GM18520 (cell line): ENCODE measurements around the gene GAB4.
"Not testable (repeated sequence)": the region's sequence is repeated elsewhere in the genome, so short reads cannot be mapped to it uniquely, and the experiment has no call there.

Experiments
- ATAC-seq: cut with Tn5 transposase; IDR thresholded peaks from one replicate; pipeline ENCODE4 v1.9.1; 2021; ENCODE audit not compliant: unreplicated experiment

GAB4 gene

GRCh38 chr22:16959345-16959930 is 48.6 kb downstream of the GAB4 start:
- no peak for ATAC-seq

GRCh38 chr22:16958475-16958874 is 49.5 kb downstream of the GAB4 start:
- no peak for ATAC-seq

GRCh38 chr22:16957781-16958180 is 50.2 kb downstream of the GAB4 start:
- ATAC-seq: no peak

- no peak for ATAC-seq
These were observed 51.7 kb downstream of the GAB4 start for GRCh38 chr22:16956290-16956689.

- no peak for ATAC-seq
These were observed 52.3 kb downstream of the GAB4 start for GRCh38 chr22:16955678-16956210.

- no peak for ATAC-seq
These were observed 52.9 kb downstream of the GAB4 start for GRCh38 chr22:16955081-16955480.

GRCh38 chr22:16954060-16954403 is 54.0 kb downstream of the GAB4 start:
- ATAC-seq: no peak

GRCh38 chr22:16953206-16954059 is 54.6 kb downstream of the GAB4 start:
- ATAC-seq: no peak

- ATAC-seq: peak; percentile 58
These were observed 58.5 kb downstream of the GAB4 start for GRCh38 chr22:16949561-16949960.

- no peak for ATAC-seq
These were observed 70.2 kb downstream of the GAB4 start for GRCh38 chr22:16937811-16938210.

GRCh38 chr22:16937209-16937608 is 70.8 kb downstream of the GAB4 start:
- not testable (repeated sequence) for ATAC-seq

- ATAC-seq: no peak
These were observed 71.4 kb downstream of the GAB4 start for GRCh38 chr22:16936625-16937024.

GRCh38 chr22:16935209-16935608 is 72.8 kb downstream of the GAB4 start:
- no peak for ATAC-seq

GRCh38 chr22:16933291-16934282 is 74.4 kb downstream of the GAB4 start:
- no peak for ATAC-seq

- no peak for ATAC-seq
These were observed 75.4 kb downstream of the GAB4 start for GRCh38 chr22:16932577-16932976.

GRCh38 chr22:16925407-16925966 is 82.5 kb downstream of the GAB4 start:
- ATAC-seq: no peak

GRCh38 chr22:16922706-16923105 is 85.3 kb downstream of the GAB4 start:
- ATAC-seq: no peak

- ATAC-seq: no peak
These were observed 85.9 kb downstream of the GAB4 start for GRCh38 chr22:16922076-16922475.

- no peak for ATAC-seq
These were observed 90.6 kb downstream of the GAB4 start for GRCh38 chr22:16917144-16918003.

- no peak for ATAC-seq
These were observed 92.3 kb downstream of the GAB4 start for GRCh38 chr22:16915701-16916100.
